HCT116 (cell line): ENCODE data around the gene RBM20. TPM values are rescaled to one million over a fixed set of nuclear protein-coding genes. Genes with fewer than 3 reads are reported as not detected.

Experiments used
- ATAC-seq: fragments of 200-7000 bp; cut with Tn5 transposase; 2 replicates; pipeline ENCODE4 v1.9.1; 2020; ENCODE audit warnings: mild to moderate bottlenecking, moderate library complexity
- BruUV-seq: library from RNA; stranded (reverse); fragments of 400-500 nt; replicated peaks from 2 replicates; lab custom pipeline; 2021; lab: Mats Ljungman, UMichigan
- CTCF ChIA-PET: fragments of 300-600 bp; sonication (Branson Sonifier 250); formaldehyde crosslinking; loops from one replicate; lab custom pipeline; 2021; ENCODE audit warnings: antibody characterized with exemption; lab: Charles Lee
- POLR2A ChIA-PET: fragments of 300-600, 350-600 bp; sonication (Branson Sonifier 250); formaldehyde crosslinking; loops from one replicate; lab custom pipeline; 2021; ENCODE audit warnings: antibody characterized with exemption; lab: Charles Lee
- RAD21 ChIA-PET, 2 experiments: fragments of 300-600 bp; sonication (Branson Sonifier 250); formaldehyde crosslinking; loops; one replicate each; lab custom pipeline; 2023; ENCODE audit warnings: low total read pairs in 2 of 2; ENCODE audit not compliant: uncharacterized antibody in 2 of 2, unreplicated experiment in 2 of 2, low non-redundant PET in 1 of 2; lab: Charles Lee
- DNase-seq: peaks from one replicate; pipeline ENCODE4 v3.0.0-alpha.2; 2010; ENCODE audit warnings: low read depth, low spot score
- H2AFZ ChIP-seq: fragments of 200-600 bp; shearing (Covaris generic), sonication (generic); 2 replicates; pipeline ENCODE4 v1.6.1; 2017; ENCODE audit warnings: low read depth, mixed run types, mixed read lengths, antibody characterized with exemption, low read length; ENCODE audit not compliant: poor library complexity, severe bottlenecking
- H3K27ac ChIP-seq: 2 replicates; pipeline ENCODE4 v1.5.1; 2012; ENCODE audit warnings: low read depth, low read length
- H3K27me3 ChIP-seq: fragments of 200-600 bp; sonication (generic); 2 replicates; pipeline ENCODE4 v1.6.1; 2016; ENCODE audit warnings: mixed run types, low read length, mixed read lengths; ENCODE audit not compliant: insufficient read depth
- H3K36me3 ChIP-seq, 2 experiments: fragments of 200-500 bp in 1 of 2; fragments of 200-600 bp in 1 of 2; sonication (Bioruptor generic) in 1 of 2; sonication (generic) in 1 of 2; 2 replicates each; pipeline versions ENCODE4 v1.5.1 to v1.6.1; 2014 to 2016; ENCODE audit warnings: low read length in 2 of 2, inconsistent platforms in 1 of 2, mixed read lengths in 1 of 2, mixed run types in 1 of 2; ENCODE audit not compliant: insufficient read depth in 2 of 2, control insufficient read depth in 1 of 2
- H3K4me1 ChIP-seq, 2 experiments: fragments of 200-600 bp in 1 of 2; sonication (generic) in 1 of 2; 2 replicates each; pipeline versions ENCODE4 v1.5.1 to v1.6.1; 2012 to 2017; ENCODE audit warnings: low read length in 2 of 2, inconsistent platforms in 1 of 2, mild to moderate bottlenecking in 1 of 2, mixed read lengths in 1 of 2, mixed run types in 1 of 2, moderate library complexity in 1 of 2; ENCODE audit not compliant: insufficient read depth in 2 of 2, control insufficient read depth in 1 of 2
- H3K4me2 ChIP-seq: fragments of 200-600 bp; sonication (generic); 2 replicates; pipeline ENCODE4 v1.6.1; 2017; ENCODE audit warnings: mixed run types, low read length, mixed read lengths
- H3K4me3 ChIP-seq, 2 experiments: fragments of 200-600 bp in 1 of 2; sonication (generic) in 1 of 2; replicated peaks in 1 of 2; 2 replicates each; pipeline ENCODE4 v1.5.1; 2011 to 2016; ENCODE audit warnings: low read length in 2 of 2, control low read depth in 1 of 2, low read depth in 1 of 2, mild to moderate bottlenecking in 1 of 2, mixed read lengths in 1 of 2, mixed run types in 1 of 2
- H3K79me2 ChIP-seq: fragments of 200-600 bp; sonication (generic); 2 replicates; pipeline ENCODE4 v1.6.1; 2017; ENCODE audit warnings: mild to moderate bottlenecking, mixed run types, low read length, moderate library complexity, mixed read lengths; ENCODE audit not compliant: insufficient read depth
- H3K9ac ChIP-seq: fragments of 200-600 bp; sonication (generic); 2 replicates; pipeline ENCODE4 v1.6.1; 2016; ENCODE audit warnings: low read length, mixed read lengths
- H3K9me2 ChIP-seq: fragments of 200-600 bp; sonication (generic), shearing (Covaris generic); 2 replicates; pipeline ENCODE4 v1.6.1; 2017; ENCODE audit warnings: mixed run types, mild to moderate bottlenecking, moderate library complexity; ENCODE audit not compliant: insufficient read depth
- H3K9me3 ChIP-seq, 2 experiments: fragments of 200-500 bp in 1 of 2; fragments of 200-600 bp in 1 of 2; sonication (Bioruptor generic) in 1 of 2; sonication (generic) in 1 of 2; 2 replicates each; pipeline ENCODE4 v1.6.1; 2014 to 2017; ENCODE audit warnings: low read length in 2 of 2, mixed read lengths in 2 of 2, inconsistent platforms in 1 of 2, low read depth in 1 of 2, mild to moderate bottlenecking in 1 of 2, mixed run types in 1 of 2, moderate library complexity in 1 of 2; ENCODE audit not compliant: control insufficient read depth in 1 of 2, insufficient read depth in 1 of 2
- H4K20me1 ChIP-seq: fragments of 200-600 bp; sonication (generic), shearing (Covaris generic); 2 replicates; pipeline ENCODE4 v1.6.1; 2017; ENCODE audit warnings: mixed run types, mild to moderate bottlenecking, moderate library complexity; ENCODE audit not compliant: insufficient read depth
- CEBPB ChIP-seq: IDR thresholded peaks from 2 replicates; pipeline ENCODE4 v1.6.1; 2012; ENCODE audit warnings: low read depth
- ELF1 ChIP-seq: IDR thresholded peaks from 2 replicates; pipeline ENCODE4 v1.6.1; 2012; ENCODE audit warnings: low read depth, borderline replicate concordance
- EZH2 ChIP-seq: fragments of 200-600 bp; sonication (generic); IDR thresholded peaks from 2 replicates; pipeline ENCODE4 v1.6.1; 2017; ENCODE audit warnings: antibody characterized with exemption, mixed run types
- MAX ChIP-seq: IDR thresholded peaks from 2 replicates; pipeline ENCODE4 v1.6.1; 2012
- POLR2A ChIP-seq: IDR thresholded peaks from 2 replicates; pipeline ENCODE4 v1.7.0; 2011; ENCODE audit warnings: borderline replicate concordance; ENCODE audit not compliant: insufficient read depth, insufficient read length; ENCODE audit errors: extremely low read depth
- POLR2AphosphoS5 ChIP-seq: IDR thresholded peaks from 2 replicates; pipeline ENCODE4 v1.6.1; 2011; ENCODE audit warnings: mild to moderate bottlenecking, low read depth, low read length, moderate library complexity
- RAD21 ChIP-seq: IDR thresholded peaks from 2 replicates; pipeline ENCODE4 v1.6.1; 2012; ENCODE audit warnings: low read depth, mild to moderate bottlenecking
- REST ChIP-seq: IDR thresholded peaks from 2 replicates; pipeline ENCODE4 v1.6.1; 2012; ENCODE audit warnings: low read depth
- SIN3A ChIP-seq: IDR thresholded peaks from 2 replicates; pipeline ENCODE4 v1.6.1; 2012; ENCODE audit warnings: low read depth
- SRF ChIP-seq: IDR thresholded peaks from 2 replicates; pipeline ENCODE4 v1.6.1; 2012; ENCODE audit warnings: low read depth
- YY1 ChIP-seq: IDR thresholded peaks from 2 replicates; pipeline ENCODE4 v1.6.1; 2011; ENCODE audit warnings: low read length, low read depth, moderate library complexity, mild to moderate bottlenecking; ENCODE audit not compliant: insufficient replicate concordance; ENCODE audit errors: extremely low read depth
- ZFX ChIP-seq: fragments of 450-650 bp; IDR thresholded peaks from 2 replicates; pipeline ENCODE4 v1.6.1; 2017
- ZNF274 ChIP-seq: fragments of 200-500 bp; sonication (Bioruptor generic); IDR thresholded peaks from 2 replicates; pipeline ENCODE4 v1.6.1; 2014; ENCODE audit warnings: mild to moderate bottlenecking, low read depth, low read length, inconsistent platforms
- intact Hi-C: fragments of 100-400 bp; cut with micrococcal nuclease; formaldehyde crosslinking; loops from 2 replicates; pipeline ENCODE4 v1.10.0; 2022
- total RNA-seq: library from RNA; stranded (reverse); gene quantifications from one replicate; pipeline ENCODE4 v1.2.1, GENCODE V29; 2021; ENCODE audit not compliant: unreplicated experiment
- TF ChIP-seq, protein P1 (sequence below), 3 experiments: fragments of 200-600 bp in 1 of 3; sonication (generic) in 1 of 3; IDR thresholded peaks in 2 of 3; conservative IDR thresholded peaks in 1 of 3; 2 replicates each; pipeline ENCODE4 v1.5.1; 2012 to 2017; ENCODE audit warnings: low read depth in 2 of 3, low read length in 2 of 3, antibody characterized with exemption in 1 of 3, borderline replicate concordance in 1 of 3, control low read depth in 1 of 3, mild to moderate bottlenecking in 1 of 3, mixed read lengths in 1 of 3, mixed run types in 1 of 3, moderate library complexity in 1 of 3; ENCODE audit not compliant: insufficient read depth in 1 of 3

RBM20 gene
- total RNA-seq, 1 experiment from 2014 or later: 2.0 TPM

GRCh38 chr10:110723224-110723891 is 79.2 kb downstream of the RBM20 start:
- no peak for DNase-seq
- ChIA-PET RAD21 (no interaction called here), CTCF (no interaction called here), POLR2A (no interaction called here)
- intact Hi-C loops: no loop called here
- no peak for ATAC-seq
- Histone ChIP-seq H3K9me2 (no peaks in the 10 kb centered on the region), H4K20me1 (no peaks in the 10 kb centered on the region), H3K4me1 (no peaks in the 10 kb centered on the region), H3K9me3 (no peaks in the 10 kb centered on the region), H3K4me2 (no peak overlapping the region), H3K36me3 (no peaks in the 10 kb centered on the region), H3K27me3 (no peaks in the 10 kb centered on the region), H3K9ac (no peak overlapping the region), H3K27ac (no peak overlapping the region), H3K4me3 (no peak overlapping the region), H3K79me2 (no peaks in the 10 kb centered on the region), H2AFZ (no peak overlapping the region)
- no TSS peak for BruUV-seq
- TF ChIP-seq ZNF274: no peak
- no peak for TF ChIP-seq ELF1
- no peak for TF ChIP-seq YY1

DNA sequence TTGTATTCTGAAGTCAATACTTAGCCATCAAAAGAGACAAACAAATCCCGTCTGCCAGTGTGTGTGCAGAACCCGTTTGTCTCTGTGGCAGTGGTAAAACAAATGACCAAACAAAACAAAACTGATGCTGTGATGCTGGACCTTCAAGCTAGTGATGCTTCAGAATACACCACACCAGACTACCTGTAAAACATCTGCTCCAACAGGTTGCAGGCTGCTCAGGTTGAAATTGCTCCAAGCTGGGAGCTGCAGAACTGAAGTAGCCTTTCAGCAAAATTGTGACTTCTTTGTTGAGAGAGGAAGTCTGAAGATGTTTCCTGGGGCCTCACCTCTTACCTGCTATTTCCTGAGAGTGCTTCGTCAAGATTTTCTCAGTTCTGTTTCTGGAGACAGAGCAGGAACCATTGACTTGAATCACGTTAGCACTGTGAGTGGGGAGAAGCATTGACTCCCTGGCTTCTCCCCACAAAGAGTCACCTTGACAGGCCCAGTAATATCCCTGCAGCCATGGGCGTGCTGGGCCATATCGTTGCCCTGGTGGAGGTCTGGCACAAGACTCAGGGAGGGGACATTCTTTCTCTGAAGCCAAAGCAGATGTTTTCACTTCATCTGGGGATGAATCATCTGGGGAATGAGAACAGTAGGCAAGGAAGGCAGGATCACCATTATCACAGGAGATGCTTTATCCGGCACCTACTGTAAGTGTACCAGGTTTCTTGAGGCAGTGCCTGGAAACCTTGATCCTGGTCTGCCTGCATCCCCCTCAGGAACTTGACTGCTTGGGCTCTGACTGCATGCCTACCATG is 80.2 kb downstream of the RBM20 start:
- Histone ChIP-seq H3K36me3 (no peaks in the 10 kb centered on the region), H3K4me1 (no peaks in the 10 kb centered on the region), H3K9me3 (no peaks in the 10 kb centered on the region), H3K4me3 (no peak overlapping the region), H3K27ac (no peak overlapping the region), H3K27me3 (no peaks in the 10 kb centered on the region), H3K79me2 (no peaks in the 10 kb centered on the region), H3K4me2 (no peak overlapping the region), H3K9ac (no peak overlapping the region), H2AFZ (no peak overlapping the region), H3K9me2 (no peaks in the 10 kb centered on the region), H4K20me1 (no peaks in the 10 kb centered on the region)
- no TSS peak for BruUV-seq
- ChIA-PET CTCF (no interaction called here), POLR2A (no interaction called here), RAD21 (no interaction called here)
- intact Hi-C loops: no loop called here
- DNase-seq: no peak
- ATAC-seq: no peak
- TF ChIP-seq POLR2A: no peak
- TF ChIP-seq EZH2: no peak
- no peak for TF ChIP-seq MAX
- no peak for TF ChIP-seq REST
- no peak for TF ChIP-seq YY1
- TF ChIP-seq RAD21: no peak
- TF ChIP-seq SIN3A: no peak
- TF ChIP-seq, protein P1, sequence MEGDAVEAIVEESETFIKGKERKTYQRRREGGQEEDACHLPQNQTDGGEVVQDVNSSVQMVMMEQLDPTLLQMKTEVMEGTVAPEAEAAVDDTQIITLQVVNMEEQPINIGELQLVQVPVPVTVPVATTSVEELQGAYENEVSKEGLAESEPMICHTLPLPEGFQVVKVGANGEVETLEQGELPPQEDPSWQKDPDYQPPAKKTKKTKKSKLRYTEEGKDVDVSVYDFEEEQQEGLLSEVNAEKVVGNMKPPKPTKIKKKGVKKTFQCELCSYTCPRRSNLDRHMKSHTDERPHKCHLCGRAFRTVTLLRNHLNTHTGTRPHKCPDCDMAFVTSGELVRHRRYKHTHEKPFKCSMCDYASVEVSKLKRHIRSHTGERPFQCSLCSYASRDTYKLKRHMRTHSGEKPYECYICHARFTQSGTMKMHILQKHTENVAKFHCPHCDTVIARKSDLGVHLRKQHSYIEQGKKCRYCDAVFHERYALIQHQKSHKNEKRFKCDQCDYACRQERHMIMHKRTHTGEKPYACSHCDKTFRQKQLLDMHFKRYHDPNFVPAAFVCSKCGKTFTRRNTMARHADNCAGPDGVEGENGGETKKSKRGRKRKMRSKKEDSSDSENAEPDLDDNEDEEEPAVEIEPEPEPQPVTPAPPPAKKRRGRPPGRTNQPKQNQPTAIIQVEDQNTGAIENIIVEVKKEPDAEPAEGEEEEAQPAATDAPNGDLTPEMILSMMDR (IDR thresholded peaks at IDR 0.05 in 2 of 3, conservative IDR thresholded peaks at IDR 0.05 in 1 of 3; ENCODE audit: borderline replicate concordance in 1 of 3, insufficient read depth in 1 of 3, low read depth in 2 of 3, low read length in 2 of 3): no peak
- no peak for TF ChIP-seq SRF
- no peak for TF ChIP-seq ZFX
- no peak for TF ChIP-seq CEBPB
- TF ChIP-seq POLR2AphosphoS5: no peak
